HG02678 (cell line): ENCODE data around the gene DLX5.
A peak's percentile ranks its signal among the peaks of the same experiment; 100 is the strongest.

Source experiments
- ATAC-seq: cut with Tn5 transposase; IDR thresholded peaks from one replicate; pipeline ENCODE4 v1.9.1; 2021; ENCODE audit warnings: mild to moderate bottlenecking, moderate library complexity; ENCODE audit not compliant: unreplicated experiment

Gene DLX5

DNA sequence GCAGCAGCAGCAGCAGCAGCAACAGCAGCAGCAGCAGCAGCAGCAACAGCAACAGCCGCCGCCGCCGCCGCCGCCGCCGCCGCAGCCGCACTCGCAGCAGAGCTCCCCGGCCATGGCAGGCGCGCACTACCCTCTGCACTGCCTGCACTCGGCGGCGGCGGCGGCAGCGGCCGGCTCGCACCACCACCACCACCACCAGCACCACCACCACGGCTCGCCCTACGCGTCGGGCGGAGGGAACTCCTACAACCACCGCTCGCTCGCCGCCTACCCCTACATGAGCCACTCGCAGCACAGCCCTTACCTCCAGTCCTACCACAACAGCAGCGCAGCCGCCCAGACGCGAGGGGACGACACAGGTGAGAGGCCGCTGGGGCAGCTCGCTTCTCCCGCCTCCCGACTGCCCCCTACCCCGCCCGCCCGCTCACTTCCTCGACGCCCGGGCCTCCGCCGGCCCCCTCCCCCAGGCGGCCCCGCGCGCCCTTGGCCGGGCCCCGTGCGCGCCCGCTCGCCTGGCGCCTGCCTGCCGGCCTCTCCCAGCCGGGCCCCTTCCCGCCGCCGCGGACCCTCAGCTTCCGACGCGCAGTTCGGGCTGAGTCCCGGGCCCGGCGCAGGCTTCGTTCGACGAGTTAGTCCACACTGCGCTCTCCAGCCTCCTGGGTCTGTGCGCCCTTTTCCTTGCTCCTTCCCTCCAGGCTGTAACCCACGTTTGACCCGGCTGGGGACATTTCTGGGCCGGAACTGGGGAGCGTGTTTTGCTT is 18.4 kb downstream of the DLX5 start:
- peak; percentile 64 for ATAC-seq

DNA sequence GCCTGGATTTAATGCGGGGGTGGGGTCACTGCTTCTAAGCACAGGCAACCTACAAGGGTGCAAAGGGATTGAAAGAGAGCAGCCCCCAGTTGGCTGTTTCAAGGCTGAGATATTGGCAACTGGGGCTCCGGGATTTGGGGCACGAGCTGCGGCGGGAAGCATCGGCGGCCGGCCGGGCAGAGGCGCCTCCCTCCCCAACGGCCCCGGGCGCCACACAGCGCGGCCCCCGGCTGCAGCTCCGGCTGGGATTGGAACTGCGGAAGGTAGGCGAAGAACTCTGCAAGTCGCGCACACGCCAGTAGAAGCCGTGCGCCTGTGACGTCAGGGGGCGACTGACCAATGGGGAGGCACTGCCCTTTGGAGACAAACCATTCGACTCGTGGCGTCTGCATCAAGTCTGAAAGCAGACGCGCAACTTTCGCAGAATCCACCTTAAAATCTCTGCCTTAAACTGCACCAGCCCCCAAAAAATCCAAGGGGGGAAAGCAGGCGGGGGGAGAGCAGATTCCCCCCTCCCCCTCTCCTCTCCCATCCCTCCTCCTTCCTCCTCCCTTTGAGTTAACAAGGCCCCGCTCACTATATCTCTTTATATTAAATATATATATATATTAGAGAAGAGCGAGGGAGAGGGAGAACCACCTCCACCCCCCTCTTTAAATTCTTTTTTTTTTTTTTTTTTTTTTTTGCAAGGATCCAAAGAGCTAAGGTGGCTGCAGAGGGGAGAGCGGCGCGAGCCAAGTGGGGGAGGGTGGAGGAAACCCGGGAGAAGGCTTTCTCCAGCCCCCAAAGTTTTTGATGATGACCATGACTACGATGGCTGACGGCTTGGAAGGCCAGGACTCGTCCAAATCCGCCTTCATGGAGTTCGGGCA is 19.2 kb downstream of the DLX5 start, which contains the start of gene DLX6:
TSS of gene DLX6 (plus strand) at position 371 of the 872 bp plus-strand sequence. CDS start at position 796, 425 bp downstream.
- no peak for ATAC-seq

DNA sequence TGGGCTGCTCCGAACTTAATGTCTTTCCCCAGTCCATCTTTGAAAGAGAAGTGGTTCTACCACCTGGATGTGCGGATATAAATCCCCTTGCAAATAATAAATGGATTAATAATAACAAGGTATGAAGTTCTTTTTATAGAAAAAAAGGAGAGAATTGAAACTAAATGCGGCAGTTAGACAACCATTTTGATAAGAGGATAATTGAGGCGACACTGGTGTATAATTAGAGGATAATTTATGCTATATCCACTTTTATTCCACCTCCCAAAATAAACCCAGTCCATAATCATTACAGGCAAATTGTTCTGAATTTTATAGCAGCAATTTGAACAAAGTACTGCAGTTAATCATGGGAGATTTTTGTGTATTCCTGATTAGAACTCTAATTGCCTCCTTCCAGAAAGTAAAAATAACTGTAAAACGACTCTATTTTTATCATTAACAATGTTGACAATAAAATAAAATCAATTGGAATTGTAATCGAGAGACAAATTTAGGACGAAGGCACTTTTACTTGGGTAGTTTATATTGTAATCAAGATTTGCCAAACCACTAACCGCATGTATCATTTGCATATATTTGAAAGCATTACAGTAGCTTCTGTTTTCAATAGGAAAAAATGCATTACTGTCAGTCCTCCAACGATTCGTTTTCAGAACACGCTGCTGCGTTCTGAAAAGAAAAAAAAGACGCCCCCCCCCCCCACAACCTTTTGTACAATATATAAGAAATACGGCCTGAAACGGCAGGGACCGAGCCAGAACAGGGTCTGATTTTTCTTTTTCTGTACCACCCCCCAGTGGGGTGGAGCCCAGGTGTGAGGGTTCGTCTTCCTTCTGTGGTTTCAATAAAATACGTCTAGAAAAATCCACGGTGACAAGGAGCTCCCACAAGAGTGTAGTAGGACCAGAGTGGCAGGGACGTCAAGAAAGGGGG is 20.1 kb downstream of the DLX5 start:
- ATAC-seq: no peak

DNA sequence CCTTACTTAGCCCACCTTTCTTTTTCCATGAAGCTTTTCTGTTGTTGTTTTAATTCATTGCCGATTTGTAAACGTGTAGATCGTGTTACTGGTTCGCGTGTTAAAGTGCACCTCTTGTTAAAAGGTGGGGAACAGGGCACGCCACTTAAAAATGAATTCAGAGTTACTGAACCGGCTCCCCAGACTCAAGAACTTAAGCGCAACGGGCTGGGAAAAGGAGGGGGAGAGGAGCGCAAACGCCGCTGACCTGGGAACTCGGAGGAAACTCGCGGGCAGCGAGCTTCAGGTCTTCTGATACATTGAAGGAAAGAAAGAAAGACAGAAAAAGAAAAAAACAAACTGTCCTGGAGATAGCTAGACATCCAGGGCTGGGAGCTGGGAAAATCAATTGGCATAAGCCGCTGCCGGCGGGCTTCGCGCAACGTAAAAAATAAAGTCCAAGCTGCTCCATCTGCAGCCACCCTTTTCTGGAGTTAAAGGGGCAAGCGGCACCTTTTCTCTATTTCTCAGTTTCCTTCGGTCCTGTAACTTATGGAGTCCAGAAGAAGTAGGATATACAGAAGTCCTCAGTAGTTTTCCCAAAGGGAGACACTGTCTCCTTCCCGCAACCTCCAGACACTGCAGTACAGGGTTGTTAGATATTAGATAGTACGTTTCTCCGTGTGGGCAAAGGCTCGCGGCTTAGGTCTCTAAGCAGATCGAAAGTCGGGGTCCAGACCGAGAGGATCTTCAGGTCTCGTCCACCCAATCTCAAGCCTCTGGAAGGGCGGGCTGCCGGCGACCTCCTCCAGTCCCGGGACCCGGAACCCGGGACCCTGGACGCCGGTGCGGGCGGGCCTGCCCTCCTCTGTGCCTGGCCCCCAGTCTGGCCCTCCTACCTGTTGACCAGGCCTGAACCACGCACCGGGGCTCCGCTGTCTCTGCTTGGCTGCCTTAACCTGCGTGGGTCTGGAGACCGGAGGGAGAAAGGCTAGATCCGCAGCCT is 21.1 kb downstream of the DLX5 start:
- no peak for ATAC-seq

DNA sequence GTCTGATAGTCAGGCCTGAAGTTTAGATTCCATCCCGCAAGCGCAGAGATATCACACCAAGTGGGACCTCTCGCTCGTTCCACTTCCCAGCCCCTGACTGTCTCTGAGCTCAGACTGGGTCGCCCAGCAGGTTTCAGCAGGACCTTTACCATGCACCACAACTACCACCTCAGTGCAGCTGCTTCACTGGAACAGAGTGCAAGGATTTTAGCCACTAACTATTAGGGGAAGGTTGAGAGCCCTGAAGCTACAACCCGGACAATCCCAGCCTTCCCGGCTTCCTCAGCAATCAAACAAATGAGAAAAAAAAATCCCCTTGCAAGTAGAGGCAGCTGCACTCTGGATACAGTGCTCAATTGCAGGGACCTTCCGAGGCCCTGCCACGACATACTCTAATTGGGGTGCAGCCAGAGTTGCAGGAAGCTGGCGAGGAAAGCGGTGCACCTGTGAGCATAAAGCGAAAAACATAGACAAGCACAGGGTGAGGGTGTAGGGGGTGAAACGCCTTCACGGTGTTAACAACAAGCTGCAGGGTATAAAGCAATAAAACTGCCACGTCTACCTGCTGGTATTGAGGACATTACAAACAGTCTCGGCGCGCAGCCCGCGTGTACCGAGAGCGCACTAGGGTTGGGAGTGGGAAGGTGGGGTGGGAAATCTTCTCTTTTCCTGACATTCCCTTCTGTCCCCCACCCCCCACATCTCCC is 21.9 kb downstream of the DLX5 start:
- no peak for ATAC-seq

DNA sequence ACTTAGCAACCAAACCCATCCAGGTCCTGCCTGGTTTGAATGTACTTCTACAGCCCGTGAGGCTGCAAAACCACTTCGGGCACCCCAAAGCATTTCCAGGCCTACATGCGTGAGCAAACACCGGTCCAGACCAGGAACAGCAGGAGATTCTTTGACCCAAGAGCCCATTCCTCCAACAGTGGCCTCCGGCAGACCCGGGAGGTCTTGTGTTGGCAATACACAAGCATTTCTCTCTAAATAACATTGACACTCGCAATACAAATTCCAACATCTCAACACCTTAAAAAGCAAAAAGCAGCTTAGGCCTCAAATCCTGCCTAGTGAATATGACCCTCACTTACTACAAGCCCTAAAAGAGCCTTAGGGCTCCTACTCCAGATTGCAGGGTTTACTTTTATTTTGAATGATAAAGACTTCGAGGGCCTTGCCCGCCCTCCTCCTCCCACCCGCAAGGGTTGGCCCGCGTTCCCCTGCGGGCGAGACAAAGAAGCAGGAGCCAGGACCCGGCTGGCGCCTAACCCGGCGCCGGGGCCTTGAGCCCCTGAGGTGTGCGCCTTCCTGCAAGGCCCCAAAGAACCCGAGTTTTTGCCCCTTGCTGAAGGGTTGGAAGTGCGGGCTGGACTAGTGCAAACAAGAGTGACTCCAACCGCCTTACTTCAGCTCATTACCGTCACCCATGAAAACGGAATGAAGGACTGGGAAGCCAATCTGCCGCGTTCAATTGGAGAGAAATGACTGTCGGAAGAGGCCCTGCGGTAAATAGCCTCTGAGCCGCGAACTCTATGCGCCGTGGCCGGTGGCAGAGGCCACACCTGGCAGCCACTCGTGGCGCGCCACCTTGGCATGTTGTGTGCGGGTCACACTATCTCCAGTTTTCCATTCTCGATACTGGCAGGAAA is 22.7 kb downstream of the DLX5 start:
- ATAC-seq: no peak

DNA sequence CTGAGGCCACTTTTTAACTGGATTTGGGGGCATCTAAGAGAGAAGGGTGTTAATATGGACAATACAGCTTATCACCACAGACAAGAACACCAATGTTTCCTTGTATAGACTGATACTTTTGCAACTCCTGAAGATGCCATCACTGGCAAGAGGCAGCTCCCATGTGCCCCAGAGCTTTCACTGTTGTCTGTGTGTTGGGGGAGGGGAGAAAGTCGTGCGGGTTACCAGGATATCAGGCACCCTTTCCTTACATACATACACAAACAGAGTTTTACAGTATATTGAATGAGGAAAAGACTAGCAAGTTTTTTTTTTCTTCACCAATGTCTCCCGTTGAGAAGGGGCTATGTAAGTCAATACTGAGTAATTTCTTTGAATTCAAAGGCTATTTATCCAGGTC is 23.4 kb downstream of the DLX5 start:
- no peak for ATAC-seq

DNA sequence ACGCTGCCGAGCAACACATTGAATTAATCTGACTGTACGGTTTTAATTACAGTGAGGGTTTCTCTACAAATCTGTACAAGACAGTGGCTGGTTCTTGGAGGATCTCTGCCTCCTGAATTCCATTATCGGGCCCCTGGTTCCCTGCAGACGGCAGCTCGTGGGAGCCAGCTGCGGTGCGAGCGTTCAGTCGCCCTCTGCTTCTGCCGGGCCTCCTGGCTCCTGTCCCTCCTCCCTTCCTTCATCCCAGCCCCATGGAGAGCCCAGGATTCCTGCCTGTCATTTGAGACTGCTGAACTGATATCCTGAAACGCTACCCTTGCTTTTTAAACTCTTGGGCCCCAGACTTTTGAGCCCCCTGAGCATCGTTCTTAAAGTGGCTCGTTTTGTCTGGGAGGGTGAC is 25.9 kb downstream of the DLX5 start:
- ATAC-seq: no peak

DNA sequence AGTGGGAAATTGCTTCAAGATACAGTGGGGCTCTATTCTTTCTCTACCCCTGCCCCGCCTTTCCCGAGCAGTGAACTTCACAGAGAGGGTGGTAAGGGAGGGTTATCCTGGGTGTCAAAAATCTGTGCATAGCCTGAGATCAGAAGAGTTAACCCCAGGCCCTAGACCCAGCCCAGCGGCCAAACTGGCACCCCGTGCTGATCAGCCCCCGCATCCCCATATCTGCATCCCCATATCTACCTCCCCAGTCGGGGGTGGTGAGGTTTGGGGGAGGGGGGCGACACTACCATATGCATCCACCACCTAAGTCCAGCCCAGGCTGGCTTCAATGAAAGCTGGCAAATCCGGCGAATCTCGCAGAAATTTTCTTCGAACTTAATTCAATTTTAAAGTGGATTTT is 26.3 kb downstream of the DLX5 start:
- no peak for ATAC-seq

DNA sequence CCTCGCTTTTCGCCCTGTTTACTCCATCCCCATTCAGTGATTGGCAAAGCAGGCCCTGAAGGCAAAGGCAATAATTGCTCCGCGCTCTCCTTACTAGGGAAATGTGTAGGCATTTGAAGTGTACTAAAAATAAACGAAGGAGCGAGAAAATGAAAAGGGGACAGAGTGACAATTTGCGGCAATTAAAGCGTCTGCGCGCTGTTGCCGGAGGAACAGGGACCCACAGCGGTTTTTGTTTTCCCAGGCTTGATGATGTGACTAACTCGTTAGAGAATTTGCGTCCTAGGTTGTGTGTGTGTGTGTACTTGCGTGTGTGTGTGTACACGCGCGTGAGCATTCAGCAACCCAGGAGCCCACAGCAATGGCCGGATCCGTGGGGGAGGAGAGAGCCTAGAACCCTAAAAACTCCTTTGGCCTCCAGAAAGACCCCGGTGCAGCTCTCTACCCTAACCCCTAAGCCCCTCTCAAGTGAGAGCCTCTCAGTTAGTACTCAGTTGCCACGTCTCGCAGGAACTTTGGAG is 27.1 kb downstream of the DLX5 start:
- no peak for ATAC-seq

DNA sequence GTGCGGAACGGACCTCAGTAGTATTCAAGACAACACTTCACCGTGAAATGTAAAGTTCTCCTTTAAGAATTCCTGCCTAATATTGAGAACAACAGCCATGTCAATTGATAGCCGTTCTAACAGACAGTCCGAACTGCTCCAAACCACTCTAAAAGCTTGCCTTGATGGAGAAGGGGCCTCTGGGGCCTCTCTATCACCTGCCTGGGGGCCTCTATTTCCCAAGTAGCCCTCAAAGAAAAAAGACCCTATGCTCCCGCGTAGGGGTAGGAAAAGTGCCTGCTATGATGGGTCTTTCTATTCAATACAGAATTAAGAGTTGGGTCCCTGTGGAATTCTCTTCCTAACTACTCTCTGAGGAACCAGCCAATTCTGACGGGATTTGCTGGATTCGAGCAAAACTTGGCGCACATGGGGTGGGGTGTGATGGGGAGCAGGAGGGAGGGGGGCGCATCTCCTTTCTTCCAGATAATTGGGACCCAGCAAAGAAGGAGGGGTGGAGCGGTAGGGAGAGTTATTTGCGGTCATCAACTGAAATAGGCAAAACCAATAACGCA is 27.6 kb downstream of the DLX5 start:
- no peak for ATAC-seq

DNA sequence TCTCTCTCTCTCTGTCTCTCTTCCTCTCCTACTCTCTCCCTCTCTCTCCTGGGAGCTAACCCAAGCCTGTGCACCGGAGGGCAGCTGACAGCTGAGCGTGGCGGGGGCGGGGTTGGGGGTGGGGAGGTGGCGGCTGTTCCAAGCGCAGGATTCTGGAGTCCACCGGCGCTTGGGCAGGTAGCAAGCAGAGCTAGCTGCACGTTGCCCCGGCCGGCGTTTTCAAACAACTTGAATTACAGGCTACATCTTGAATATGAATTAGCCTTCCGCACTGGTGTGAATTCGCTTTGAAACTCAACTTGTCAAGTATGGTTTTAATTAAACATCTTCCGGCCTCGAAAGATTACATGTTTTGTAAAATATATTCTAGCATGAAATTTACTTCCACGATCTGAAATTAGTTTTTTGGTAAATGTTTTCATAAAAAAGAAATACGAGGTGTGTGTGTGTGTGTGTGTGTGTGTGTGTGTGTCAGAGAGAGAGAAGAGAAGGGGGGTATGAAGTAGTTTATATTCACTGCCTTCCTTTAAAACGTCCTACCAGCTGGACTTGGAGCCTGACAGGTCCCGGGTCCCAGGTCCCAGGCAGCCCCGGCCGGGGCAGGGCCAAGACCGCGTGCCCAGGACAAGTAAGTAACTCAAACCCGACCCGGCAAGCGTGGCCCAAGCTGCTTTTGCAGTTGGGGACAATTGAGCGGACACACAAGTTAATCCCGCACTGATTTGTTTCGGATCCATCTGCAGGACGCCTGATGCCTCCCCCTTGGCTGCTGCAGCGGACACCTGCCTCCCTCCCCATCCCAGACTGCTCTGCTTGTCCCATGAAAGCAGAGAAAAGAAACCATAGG is 28.3 kb downstream of the DLX5 start:
- no peak for ATAC-seq

DNA sequence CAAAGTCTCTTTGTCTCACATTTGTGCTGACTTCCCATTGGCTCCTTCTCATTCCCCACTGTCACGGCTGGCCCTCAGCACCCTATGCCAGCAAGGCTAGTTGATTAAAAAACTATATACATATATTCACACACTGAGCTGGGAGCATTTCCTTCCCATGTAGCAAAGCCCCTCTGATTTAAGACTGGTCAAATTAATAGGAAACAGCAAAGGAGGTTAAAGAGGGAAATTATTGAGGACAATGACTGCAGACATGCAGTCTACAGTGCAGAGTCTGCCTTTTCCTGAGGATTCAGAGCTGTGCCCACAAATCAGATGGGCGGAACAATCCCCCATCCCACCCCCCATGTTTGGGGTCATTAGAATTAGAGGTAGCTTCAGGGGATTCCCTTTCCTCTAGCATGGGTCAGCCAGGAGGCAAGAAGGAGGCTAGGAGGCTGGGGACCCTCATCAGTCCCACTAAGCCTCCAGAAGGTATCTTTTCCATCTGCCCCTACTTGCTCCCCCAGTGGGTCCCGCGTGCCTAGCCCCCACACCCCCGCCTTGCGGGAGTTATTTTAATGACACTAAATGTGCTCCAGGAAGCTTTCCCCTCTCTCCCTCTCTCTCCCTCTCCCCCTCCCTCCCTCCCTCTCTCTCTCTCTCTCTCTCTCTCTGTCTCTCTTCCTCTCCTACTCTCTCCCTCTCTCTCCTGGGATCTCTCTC is 29.1 kb downstream of the DLX5 start:
- ATAC-seq: no peak

DNA sequence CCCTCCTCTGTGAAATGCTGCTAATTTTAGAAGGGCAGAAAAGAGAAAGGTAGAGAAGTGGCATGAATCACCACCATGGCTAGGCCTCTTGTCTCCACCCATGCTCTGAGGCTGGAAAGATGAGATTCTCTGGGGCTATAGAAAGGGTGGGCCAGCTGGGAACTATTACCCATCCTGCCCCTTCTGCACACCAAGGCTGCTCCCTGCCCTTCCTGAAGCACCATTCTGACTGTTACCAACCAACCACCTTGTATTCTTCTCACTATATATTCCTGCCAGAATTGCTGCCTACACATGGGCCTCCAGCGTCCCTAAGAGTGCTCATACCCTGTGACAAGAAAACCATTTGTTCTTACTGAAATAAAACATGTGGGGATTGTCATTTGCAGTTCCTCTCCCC is 30.7 kb downstream of the DLX5 start:
- no peak for ATAC-seq

DNA sequence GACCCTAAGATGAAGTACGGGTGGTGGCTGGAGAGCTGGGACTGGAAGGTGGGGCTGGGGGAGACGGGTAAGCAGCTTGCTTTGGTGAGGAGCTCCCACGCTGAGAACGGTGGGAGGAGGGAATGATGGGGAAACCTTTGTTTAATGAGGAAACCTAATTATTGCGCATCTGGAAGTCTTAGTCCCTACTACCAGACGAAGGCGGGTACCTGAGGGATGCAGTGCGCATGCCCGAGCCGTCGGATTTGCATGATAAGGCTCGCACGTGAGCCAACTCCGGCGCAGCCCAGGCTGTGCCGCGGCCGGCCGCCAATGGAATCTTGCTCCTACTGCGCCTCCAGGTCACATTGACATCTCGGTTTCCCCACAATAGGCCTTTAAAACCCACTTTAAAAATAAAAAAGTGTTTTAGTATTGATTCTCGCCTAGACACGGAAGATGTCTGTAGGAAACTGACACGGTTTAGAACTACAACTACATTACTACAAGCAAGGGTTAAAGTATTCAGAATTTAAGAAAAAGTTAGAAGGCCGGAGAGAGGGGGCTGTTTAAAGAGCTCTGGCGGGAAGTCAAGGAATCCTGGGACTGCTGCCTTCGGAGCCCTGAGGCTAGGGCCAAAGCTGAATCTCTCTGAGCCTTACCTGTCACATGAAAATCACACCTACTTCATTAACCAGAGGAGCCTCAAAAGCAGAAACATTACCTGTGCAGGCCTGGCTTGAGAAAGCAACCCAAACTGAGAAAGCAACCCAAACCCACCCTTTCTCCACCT is 31.4 kb downstream of the DLX5 start:
- ATAC-seq: no peak
